ENCODE results near the gene EPN3.

Gene EPN3

DNA sequence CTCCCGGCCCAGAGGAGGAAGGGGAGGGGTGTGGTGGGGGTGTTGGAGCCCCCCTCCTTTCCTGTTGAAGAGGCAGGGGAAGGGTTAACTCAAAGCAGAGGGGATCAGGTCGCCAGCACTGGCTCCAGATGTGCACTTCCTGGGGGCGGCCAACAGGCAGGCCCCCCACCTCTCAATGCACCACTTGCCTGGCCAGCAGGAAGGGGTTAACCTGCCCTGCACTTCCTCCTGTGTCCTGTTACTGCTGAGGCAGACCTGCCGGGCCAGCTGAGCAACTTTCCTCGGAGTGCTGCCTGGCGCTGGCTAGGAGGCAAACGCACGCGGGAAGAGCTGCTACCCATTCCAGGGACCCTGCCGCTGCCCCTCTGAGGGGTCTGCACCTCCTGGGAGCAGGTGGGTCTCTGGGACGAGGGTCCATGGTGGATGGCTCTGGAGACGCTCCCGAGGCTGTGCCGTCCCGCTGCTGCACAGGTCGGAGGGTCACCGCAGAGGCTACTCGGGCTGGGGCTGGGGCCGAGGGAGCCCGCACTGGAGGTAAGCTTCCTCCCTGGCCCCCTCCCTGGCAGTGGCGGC lies at the start of gene EPN3:
Gene EPN3, plus strand, starts transcription at position 284 of the 573 bp plus-strand sequence. CDS start 3,822 bp downstream, outside the sequence.
- no peak for DNase-seq

GRCh38 chr17:50483266-50483665 lies 49.3 kb upstream of the EPN3 start:
- DNase-seq = no peak

- no peak for DNase-seq
Observed at GRCh38 chr17:50484386-50485155, 48.0 kb upstream of the EPN3 start.

DNA sequence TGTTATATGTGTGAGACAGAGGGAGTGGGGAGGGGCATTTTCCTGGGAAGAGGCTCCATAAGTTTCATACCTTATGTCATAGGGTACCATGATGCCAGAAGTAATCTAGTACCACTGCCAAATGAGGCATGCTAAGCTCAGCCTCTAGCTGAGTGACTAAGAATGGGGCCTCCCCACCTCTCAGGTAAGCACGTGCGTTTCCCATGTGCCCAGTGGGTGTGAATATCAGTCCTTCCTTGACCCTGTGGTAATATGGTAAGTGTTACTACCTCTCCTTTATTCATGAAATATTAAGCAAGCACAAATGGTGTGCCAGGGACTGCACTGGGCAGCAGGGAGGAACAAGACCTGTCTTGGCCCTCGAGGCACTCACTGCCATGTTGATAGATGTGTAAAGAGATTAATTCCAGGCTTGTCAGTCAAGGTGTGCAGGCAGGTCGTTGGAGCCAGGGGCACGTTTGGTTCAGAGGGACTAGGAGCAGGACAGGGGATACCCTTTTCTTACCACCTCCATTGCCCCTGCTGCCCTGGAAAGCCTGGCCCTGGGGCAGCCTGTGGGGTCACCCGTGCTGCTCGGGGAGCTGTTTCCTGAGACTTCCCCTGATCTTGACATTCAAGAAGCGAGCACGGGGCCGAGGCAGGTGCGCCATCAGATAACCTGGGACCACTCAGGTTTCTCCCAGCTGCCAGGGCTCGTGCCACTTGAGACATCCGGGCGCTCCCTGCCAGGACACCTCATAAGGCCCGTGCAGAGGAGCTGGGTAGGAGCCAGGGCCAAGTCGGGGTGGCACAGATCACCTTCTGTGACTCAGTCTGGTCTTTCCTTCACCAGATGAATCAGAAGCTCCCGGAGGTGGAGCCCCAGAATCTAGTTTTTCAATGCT lies 45.1 kb upstream of the EPN3 start:
- DNase-seq = no peak

GRCh38 chr17:50488880-50489279 lies 43.7 kb upstream of the EPN3 start:
- DNase-seq = no peak

DNA sequence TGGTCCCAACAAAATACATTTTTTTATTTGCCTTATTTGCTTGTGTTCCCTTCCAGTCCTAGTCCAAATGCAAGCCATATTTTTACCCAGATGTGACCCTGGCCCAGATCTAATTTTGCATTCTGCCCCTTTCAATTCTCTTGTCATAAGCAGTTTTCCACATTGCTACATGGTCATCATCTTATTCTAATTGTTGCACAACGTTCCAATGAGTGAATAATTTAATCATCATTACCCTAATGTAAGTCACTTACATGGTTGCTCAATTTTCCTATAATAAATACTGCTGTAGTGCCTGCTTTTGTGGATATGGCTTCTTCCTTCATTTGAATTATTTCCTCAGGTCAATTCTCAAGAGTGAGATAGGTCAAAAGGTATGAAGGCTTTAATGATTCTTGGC lies 41.0 kb upstream of the EPN3 start:
- no peak for DNase-seq

GRCh38 chr17:50492214-50492613 lies 40.3 kb upstream of the EPN3 start:
- no peak for DNase-seq

GRCh38 chr17:50493744-50494143 lies 38.8 kb upstream of the EPN3 start:
- DNase-seq = no peak

GRCh38 chr17:50495217-50495823 lies 37.2 kb upstream of the EPN3 start:
- DNase-seq = no peak

DNA sequence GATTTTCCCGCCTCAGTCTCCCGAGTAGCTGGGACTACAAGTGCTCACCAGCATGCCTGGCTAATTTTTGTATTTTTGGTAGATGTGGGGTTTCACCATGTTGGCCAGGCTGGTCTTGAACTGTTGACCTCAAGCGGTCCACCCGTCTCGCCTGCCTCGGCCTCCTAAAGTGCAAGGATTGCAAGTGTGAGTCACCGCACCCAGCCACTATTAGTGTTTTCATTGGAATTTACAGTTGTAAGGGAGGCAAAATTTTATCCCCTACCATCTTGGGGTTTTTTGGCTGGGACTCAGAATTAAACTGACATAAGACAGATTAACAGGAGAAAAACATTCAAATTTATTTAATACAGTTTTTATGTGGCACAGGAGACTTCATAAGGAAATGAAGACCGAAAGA lies 36.6 kb upstream of the EPN3 start:
- DNase-seq = no peak

DNA sequence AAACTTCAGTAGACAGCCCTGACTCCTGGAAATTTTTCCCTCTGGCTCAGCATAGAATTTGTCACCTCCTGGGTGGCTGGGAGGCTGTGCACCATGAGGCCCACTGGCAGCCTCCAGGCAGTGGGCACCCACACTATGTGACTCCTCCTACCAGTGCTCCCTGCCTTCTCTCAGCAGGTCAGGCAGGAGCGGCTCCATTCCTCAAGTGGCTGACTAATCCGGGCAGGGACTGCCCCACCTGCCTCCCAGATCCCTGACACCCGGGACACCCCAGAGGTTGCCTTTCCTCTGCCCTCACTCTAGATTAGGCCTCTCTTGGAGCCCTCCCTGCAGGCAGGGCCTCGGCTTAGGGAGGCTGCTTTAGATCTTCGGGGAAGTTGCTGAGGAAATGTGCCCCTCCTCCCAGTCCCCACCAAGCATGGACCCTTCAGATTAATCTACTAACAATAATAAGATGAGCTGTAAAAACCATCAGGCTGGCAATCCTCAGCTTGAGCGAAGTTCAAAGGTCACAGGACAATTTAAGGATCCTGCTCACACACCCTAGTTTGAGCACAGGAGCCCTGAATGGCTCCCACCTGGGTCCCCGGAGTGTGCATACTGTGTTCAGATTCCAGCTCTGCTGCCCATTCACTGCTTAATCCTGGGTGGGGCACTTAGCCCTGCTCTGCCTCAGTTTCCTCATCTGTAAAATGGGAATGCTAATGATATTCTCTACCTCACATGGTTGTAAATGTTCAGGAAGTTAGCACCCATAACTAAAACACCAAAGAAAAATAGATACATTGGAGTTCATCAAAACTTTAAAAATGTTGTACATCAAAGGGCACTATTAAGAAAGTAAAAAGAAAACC lies 34.3 kb upstream of the EPN3 start:
- DNase-seq = no peak

DNA sequence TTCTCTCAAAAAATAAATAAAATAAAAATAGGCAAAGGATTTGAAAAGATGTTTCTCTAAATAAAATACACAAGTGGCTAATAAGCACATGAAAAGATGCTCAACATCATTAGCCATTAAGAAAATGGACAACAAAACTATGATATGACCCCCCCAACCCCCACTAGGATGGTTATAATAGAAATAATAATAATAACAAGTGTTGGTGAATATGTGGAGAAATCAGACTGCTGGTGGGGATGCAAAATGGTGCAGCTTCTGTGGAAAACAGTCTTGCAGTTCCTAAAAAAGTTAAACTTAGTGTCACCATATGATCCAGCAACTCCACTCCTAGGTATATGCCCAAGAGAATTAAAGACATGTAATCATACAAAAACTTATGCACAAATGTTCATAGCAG lies 33.3 kb upstream of the EPN3 start:
- DNase-seq = no peak

DNA sequence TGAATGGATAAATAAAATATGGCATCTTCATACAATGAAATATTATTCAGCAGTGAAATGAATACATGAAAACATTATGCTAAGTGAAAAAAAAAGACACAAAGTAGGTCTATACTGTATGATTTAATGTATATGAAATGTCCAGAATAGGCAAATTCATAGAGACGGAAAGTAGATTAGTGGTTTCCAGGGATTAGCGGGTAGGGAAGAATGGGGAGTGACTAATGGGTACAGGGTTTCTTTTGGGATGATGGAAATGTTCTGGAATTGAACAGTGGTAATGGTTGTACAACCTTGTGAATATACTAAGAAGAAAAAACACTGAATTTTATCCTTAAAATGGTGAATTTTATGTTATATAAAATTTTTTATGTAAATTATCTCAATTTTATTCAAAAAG lies 32.8 kb upstream of the EPN3 start:
- DNase-seq = no peak

DNA sequence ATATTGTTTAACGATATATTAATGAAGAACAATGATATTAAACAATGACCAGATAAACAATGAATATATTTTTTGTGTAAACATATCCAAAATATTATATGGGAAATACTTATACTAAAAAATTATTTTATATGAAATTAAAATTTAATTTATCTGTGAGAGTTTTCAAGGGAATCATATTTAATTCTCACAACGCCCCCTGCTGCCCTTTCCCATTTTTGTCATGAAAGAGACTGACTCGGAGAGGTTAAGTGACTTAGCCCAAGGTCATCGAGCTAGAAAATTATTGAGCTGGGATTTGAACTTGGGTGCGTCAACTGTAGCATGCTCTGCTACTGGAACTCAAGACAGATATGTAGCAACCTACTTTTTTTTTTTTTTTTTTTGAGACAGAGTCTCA lies 31.5 kb upstream of the EPN3 start:
- DNase-seq = peak; percentile 40

GRCh38 chr17:50502301-50502990 lies 30.1 kb upstream of the EPN3 start:
- DNase-seq = no peak

DNA sequence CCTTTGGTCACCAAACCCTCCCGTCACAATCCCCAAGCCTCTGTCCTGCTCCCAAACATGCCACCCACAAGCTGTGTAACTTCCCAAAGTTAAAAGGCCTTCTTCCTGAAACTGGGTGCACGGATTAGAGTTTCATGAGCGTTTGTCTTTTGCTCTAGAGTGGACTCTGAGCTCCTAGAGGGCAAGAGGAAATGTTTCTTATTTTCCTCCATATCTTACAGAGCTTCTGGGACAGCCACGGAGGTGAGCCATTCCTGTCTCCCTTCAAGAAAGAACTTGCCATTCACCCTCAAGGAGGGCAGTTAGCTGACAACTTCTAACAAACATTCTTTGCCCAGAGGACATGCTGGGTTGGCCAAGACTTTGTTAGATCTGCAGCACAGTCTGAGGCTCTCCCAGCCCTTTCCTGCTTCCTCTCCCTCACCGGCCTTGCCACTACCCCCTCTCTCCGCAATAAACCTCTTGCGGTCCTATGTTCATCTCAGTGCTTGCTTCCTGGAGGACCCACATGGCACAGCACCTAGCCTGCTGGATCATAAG lies 26.9 kb upstream of the EPN3 start:
- no peak for DNase-seq

DNA sequence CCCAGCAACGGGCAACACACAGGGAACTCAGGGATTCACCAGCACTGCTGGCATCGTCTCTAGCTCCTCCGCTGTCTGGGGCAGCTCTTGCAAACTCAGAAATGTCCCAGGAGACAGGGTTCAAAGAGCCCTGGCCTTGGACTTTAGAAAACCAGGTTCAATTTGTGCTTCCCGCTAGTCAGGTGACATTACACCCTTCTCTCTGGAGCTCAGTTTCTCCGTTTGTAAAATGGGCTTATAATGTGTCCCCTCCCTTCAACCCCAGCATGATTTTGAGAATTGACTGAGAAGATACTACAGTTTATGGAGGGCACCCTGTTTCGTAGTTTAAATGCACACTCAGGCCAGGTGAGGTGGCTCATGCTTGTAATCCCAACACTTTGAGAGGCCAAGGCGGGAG lies 26.2 kb upstream of the EPN3 start:
- DNase-seq = no peak

DNA sequence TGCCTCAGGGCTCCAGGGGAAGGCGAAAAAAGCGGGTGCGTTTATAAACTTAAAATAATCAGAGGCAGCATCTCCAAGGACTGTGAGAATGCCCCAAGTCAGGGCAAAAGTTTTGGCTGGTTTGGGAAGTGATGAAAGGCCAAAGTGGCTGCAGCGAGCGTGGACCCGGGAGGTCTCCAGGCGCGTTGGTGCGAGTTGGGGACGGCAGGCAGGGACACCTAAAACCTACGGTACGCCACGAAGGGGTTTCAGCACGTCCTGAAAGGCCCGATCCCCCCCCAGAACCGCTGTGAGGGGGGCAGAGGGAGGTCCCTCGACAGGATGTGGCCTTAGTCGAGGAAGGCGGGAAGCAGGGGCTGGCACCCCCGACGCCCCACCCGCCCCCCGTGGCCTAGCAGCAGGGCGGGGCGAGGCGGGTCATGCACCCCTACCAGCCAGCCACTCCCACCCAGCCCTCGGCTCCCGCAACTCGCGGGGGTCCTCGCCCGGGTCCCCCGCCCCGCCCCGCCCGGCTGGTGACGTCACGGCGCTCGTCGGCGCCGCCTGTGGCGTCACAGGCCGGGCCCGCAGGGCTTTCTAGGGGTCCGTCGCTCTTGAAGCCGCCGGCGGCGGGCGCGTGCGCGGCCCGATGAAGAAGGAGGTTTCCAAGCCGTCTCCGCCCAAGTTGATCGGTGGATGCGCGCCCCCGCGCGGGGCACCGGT lies 24.5 kb upstream of the EPN3 start, which contains the start of gene MYCBPAP:
Gene MYCBPAP, plus strand, starts transcription at position 569 of the 702 bp plus-strand sequence. CDS start 236 bp downstream, outside the sequence.
- DNase-seq = peak; percentile 72

DNA sequence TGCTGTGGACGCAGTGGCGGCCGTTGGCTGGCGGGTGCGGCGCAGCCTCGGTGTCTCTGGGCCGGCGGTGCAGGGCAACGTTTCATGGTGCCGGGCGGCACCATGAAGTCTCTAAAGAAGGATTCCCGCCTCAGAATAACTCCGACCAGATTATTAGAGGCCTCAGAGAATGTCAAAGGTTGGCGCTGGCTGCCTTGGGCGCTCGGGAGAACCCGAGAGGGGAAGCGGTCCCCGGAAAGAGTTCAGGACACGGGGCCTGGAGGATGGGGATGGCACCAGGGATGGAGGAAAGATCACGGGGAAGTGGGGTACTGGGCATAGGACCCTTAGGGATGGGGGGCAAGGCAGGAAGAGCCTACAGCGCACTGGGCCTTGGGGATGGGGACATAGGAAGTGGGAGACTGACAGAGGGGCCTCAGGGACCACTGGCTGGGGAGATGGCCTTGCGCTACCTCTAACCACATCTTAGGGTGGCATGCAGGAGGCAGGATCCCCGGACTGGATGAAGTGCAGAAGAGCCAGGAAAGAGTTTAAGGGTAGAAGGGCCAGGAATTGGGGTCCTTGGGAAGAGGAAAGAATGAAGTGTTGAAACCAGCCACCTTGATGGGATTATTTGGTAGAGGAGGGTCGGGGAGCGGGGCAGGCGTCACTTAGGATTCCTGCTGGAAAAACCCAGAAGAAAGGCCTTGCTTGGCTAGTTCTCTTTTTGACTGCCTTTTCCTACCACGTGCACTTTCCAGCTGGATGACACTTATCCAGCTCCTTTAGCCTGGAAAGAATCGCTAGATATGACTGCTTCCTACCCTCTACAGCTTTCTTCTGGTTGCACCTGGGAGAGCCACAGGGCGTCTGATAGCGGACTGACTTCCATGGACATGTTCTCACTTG lies 23.7 kb upstream of the EPN3 start:
- no peak for DNase-seq

- DNase-seq = peak; percentile 83
Observed at GRCh38 chr17:50511058-50511457, 21.5 kb upstream of the EPN3 start.

All from CD4-positive, alpha-beta T cell treated with Interleukin-4 for 4 hours (primary cell).